ENCODE measurements around the gene VIPR1. TPM values are rescaled to one million over a fixed set of nuclear protein-coding genes. Genes with fewer than 3 reads are reported as not detected.

The VIPR1 gene
- total and polyA plus RNA-seq, 8 donors: 2.2 to 170 (median 10.1) TPM

DNA sequence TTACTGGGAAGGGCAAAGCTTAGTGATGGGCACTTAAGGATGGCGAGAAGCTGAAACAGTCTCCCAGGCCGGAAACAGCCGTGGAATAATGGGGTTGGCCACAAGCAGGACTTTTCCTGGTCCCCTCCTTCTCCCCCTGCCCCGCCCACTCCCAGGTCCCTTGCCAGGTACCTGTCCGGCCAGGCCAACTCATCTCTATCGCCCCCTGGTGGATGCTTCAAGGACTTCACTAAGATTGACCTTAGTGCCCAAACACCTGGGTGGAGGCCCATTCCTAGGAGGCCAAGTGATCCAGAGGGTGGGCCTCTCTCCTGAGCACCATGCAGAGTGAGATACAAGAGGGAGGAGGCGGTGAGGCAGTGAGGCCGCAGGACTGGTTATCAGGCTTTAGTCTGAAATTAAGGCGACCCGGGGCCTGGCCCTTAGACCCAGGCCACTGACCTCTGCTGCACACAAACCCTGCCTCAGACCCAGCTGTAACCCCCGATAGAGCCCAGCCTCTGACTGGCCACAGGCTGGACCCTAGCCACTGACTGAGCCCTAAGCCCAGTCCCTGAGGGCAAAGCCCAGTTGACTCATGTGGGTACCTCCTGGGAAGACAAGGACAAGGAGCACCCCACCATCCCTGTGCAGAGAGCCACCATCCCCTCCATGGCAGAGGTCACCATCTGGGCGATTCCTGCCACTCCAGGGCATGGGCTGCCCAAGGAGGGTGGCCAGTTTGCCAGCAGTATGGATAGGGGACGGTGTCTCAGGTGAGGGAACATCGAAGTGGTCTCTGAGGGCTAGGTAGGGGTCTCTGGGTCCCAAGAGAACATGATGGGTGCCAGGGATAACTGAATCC is 37.6 kb downstream of the VIPR1 start:
- peaks cover 20 to 46% (median 33%) of the 10 kb centered on the region in 4 donors for H3K4me1 ChIP-seq
- 54 to 61% (median 56%) methylated on average over 14 of the region's 14 CpGs for WGBS, 5 donors
- H3K27me3 ChIP-seq: no peaks in the 10 kb centered on the region
- DNase-seq: peak; percentile 79 to 83
- no peak overlapping the region for H3K27ac ChIP-seq
- intact Hi-C loops (cut with DNase I; ENCODE audit: low total_unique reads): no loop called here
- no peaks in the 10 kb centered on the region for H3K9me3 ChIP-seq
- TF ChIP-seq, protein P1, sequence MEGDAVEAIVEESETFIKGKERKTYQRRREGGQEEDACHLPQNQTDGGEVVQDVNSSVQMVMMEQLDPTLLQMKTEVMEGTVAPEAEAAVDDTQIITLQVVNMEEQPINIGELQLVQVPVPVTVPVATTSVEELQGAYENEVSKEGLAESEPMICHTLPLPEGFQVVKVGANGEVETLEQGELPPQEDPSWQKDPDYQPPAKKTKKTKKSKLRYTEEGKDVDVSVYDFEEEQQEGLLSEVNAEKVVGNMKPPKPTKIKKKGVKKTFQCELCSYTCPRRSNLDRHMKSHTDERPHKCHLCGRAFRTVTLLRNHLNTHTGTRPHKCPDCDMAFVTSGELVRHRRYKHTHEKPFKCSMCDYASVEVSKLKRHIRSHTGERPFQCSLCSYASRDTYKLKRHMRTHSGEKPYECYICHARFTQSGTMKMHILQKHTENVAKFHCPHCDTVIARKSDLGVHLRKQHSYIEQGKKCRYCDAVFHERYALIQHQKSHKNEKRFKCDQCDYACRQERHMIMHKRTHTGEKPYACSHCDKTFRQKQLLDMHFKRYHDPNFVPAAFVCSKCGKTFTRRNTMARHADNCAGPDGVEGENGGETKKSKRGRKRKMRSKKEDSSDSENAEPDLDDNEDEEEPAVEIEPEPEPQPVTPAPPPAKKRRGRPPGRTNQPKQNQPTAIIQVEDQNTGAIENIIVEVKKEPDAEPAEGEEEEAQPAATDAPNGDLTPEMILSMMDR (IDR thresholded peaks at IDR 0.05): peak in 5 of 7 experiments; percentile 44 to 80 (median 69)
- TF ChIP-seq POLR2A (IDR thresholded peaks at IDR 0.05) (no peak), POLR2AphosphoS5 (IDR thresholded peaks at IDR 0.05) (peak in 1 of 3 donors; percentile 45)
- no peak overlapping the region for H3K4me3 ChIP-seq
- H3K36me3 ChIP-seq: no peaks in the 10 kb centered on the region

- no peaks in the 10 kb centered on the region for H3K27me3 ChIP-seq
- no peaks in the 10 kb centered on the region for H3K9me3 ChIP-seq
- H3K4me1 ChIP-seq: peaks cover 26 to 54% (median 42%) of the 10 kb centered on the region in 4 donors
- no peaks in the 10 kb centered on the region for H3K36me3 ChIP-seq
- no peak overlapping the region for H3K27ac ChIP-seq
- no peak overlapping the region for H3K4me3 ChIP-seq
- TF ChIP-seq POLR2A (IDR thresholded peaks at IDR 0.05) (no peak), EP300 (IDR thresholded peaks at IDR 0.05) (no peak), POLR2AphosphoS5 (IDR thresholded peaks at IDR 0.05) (no peak)
- TF ChIP-seq, protein P1 (IDR thresholded peaks at IDR 0.05): no peak
- intact Hi-C loops (cut with DNase I; ENCODE audit: low total_unique reads): no loop called here
- no peak for DNase-seq
- 27 to 57% (median 44%) methylated on average over 3 of the region's 3 CpGs for WGBS, 5 donors
Observed at GRCh38 chr3:42541079-42541478, 38.6 kb downstream of the VIPR1 start.

DNA sequence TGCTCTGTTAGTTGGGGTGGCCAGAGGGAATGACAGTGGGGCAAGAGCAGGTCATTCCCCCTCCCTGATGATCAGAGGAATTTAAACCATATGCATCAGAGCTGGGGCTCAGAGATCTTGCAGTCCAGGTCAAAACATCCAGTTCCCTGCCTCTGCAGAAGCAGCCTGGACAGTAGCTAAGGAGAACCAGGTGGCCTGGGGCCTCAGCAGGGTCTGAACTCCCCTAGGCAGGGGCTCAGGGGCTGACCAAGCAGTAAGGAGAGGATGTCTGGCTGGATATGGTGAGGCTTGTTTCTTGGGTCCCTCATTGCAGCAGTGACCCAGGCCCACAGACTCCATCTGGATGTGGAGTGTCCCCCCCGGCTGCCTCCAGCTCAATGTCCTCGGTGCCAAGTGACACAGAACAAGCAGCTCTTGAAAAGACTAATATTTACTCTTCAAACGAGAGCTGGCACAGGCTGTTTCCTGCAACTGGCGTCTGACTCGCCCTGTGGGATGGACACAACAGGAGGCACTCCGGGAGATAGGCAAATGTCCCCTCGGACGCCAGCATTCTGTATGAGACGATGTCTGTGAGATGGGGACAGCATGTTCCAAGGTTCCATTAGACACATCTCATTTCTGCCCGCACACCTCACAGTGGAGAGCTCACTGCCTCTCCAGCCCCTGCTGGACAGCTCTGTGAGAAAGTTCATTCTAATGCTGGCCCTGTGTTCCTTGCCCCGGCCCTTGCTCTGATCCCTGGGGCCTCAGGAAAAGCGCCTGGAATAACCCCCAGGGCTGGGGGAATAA is 42.2 kb downstream of the VIPR1 start:
- peaks cover 0 to 24% (median 13%) of the 10 kb centered on the region in 4 donors for H3K36me3 ChIP-seq
- peaks cover 29 to 59% (median 52%) of the 10 kb centered on the region in 4 donors for H3K4me1 ChIP-seq
- intact Hi-C loops (cut with DNase I; ENCODE audit: low total_unique reads): no loop called here

More for the DNA sequence above, 42.2 kb downstream of the VIPR1 start:
- H3K9me3 ChIP-seq: no peaks in the 10 kb centered on the region
- 12 to 25% (median 18%) methylated on average over 11 to 12 of the region's 12 CpGs for WGBS, 5 donors
- no peaks in the 10 kb centered on the region for H3K27me3 ChIP-seq
- H3K27ac ChIP-seq: peak overlapping the region; percentile 61 to 82 (median 75)
- DNase-seq: peak; percentile 82 to 85
- H3K4me3 ChIP-seq: peak overlapping the region in 1 of 4 donors; percentile 1
- TF ChIP-seq POLR2A (IDR thresholded peaks at IDR 0.05): no peak
- TF ChIP-seq, protein P1 (IDR thresholded peaks at IDR 0.05): peak in 2 of 7 experiments; percentile 15 to 23
- peak in 2 of 3 donors; percentile 57 to 59 for TF ChIP-seq POLR2AphosphoS5 (IDR thresholded peaks at IDR 0.05)
- no peak for TF ChIP-seq EP300 (IDR thresholded peaks at IDR 0.05)
